H1 (cell line): Measurements from ENCODE around the gene BCL2L13. TPM values are rescaled to one million over a fixed set of nuclear protein-coding genes. Genes with fewer than 3 reads are reported as not detected.

ENCODE experiments used
- CTCF ChIA-PET: fragments of 300-600 bp; sonication (Branson Sonifier 250); formaldehyde crosslinking; loops from one replicate; lab custom pipeline; 2021; ENCODE audit not compliant: partially characterized antibody; lab: Charles Lee
- POLR2A ChIA-PET: fragments of 300-600 bp; sonication (Branson Sonifier 250); formaldehyde crosslinking; loops from one replicate; lab custom pipeline; 2021; ENCODE audit warnings: inconsistent platforms; ENCODE audit not compliant: partially characterized antibody; lab: Charles Lee
- DNase-seq, 2 experiments: peaks; one replicate each; pipeline versions ENCODE4 v3.0.0 to v3.0.0-alpha.2; 2010 to 2022; ENCODE audit warnings: low spot score in 2 of 2, low read depth in 1 of 2, mixed read lengths in 1 of 2
- FAIRE-seq: peaks from 2 replicates; lab custom pipeline; 2011; peaks lifted over from hg19 to GRCh38; lab: Jason Lieb, UNC
- H2AFZ ChIP-seq: 2 replicates; pipeline ENCODE4 v1.8.1; 2012; ENCODE audit warnings: low read length, inconsistent platforms
- H2AK5ac ChIP-seq: 2 replicates; pipeline ENCODE4 v1.6.1; 2013; ENCODE audit warnings: low read depth, low read length
- H2BK120ac ChIP-seq: replicated peaks from 2 replicates; pipeline ENCODE3; 2013; ENCODE audit warnings: low read depth, low read length, inconsistent platforms
- H2BK12ac ChIP-seq: 2 replicates; pipeline ENCODE4 v1.6.1; 2013; ENCODE audit warnings: low read depth, low read length
- H2BK15ac ChIP-seq: 2 replicates; pipeline ENCODE4 v1.6.1; 2013; ENCODE audit warnings: low read length
- H2BK20ac ChIP-seq: 2 replicates; pipeline ENCODE4 v1.6.1; 2013; ENCODE audit warnings: low read length
- H2BK5ac ChIP-seq: 2 replicates; pipeline ENCODE4 v1.6.1; 2013; ENCODE audit warnings: low read depth, low read length
- H3K14ac ChIP-seq: 2 replicates; pipeline ENCODE4 v1.6.1; 2013; ENCODE audit warnings: inconsistent platforms; ENCODE audit not compliant: insufficient read length
- H3K18ac ChIP-seq: 2 replicates; pipeline ENCODE4 v1.6.1; 2013; ENCODE audit warnings: low read length; ENCODE audit errors: extremely low read depth
- H3K23ac ChIP-seq: 2 replicates; pipeline ENCODE4 v1.6.1; 2013; ENCODE audit warnings: inconsistent platforms; ENCODE audit not compliant: insufficient read length
- H3K23me2 ChIP-seq: 2 replicates; pipeline ENCODE4 v1.6.1; 2013; ENCODE audit warnings: low read depth, low read length
- H3K27ac ChIP-seq: 2 replicates; pipeline ENCODE4 v1.6.1; 2011; ENCODE audit warnings: low read depth, low read length, inconsistent platforms
- H3K27me3 ChIP-seq, 4 experiments: replicated peaks in 1 of 4; 1 replicate in 1 of 4; 2 replicates in 3 of 4; pipeline versions ENCODE4 v1.6.1 to v1.8.1; 2011 to 2013; ENCODE audit warnings: low read length in 3 of 4, mild to moderate bottlenecking in 3 of 4, inconsistent platforms in 2 of 4, mixed read lengths in 2 of 4, moderate library complexity in 1 of 4; ENCODE audit not compliant: control insufficient read depth in 3 of 4, insufficient read depth in 3 of 4; ENCODE audit errors: extremely low read depth in 1 of 4
- H3K36me3 ChIP-seq, 4 experiments: 2 replicates each; pipeline versions ENCODE4 v1.6.1 to v1.8.1; 2011 to 2013; ENCODE audit warnings: mild to moderate bottlenecking in 4 of 4, low read length in 3 of 4, moderate library complexity in 2 of 4, control low read depth in 1 of 4, inconsistent platforms in 1 of 4; ENCODE audit not compliant: insufficient read depth in 4 of 4, control insufficient read depth in 2 of 4
- H3K4ac ChIP-seq: replicated peaks from 2 replicates; pipeline ENCODE3; 2013; ENCODE audit warnings: low read length, low read depth, mixed read lengths, inconsistent platforms; ENCODE audit not compliant: insufficient read length
- H3K4me1 ChIP-seq, 4 experiments: replicated peaks in 1 of 4; 1 replicate in 1 of 4; 2 replicates in 3 of 4; pipeline versions ENCODE4 v1.6.1 to v1.8.1; 2011 to 2013; ENCODE audit warnings: low read length in 3 of 4, inconsistent platforms in 2 of 4, mixed read lengths in 1 of 4; ENCODE audit not compliant: insufficient read depth in 4 of 4, control insufficient read depth in 3 of 4
- H3K4me2 ChIP-seq, 2 experiments: 2 replicates each; pipeline versions ENCODE4 v1.6.1 to v1.8.1; 2011 to 2013; ENCODE audit warnings: low read depth in 2 of 2, low read length in 2 of 2, control low read depth in 1 of 2, inconsistent platforms in 1 of 2, mild to moderate bottlenecking in 1 of 2; ENCODE audit not compliant: insufficient read depth in 1 of 2
- H3K4me3 ChIP-seq, 4 experiments: fragments of 200-600, 300-600 bp in 1 of 4; sonication (generic), shearing (Covaris generic), sonication (Bioruptor Twin) in 1 of 4; 2 replicates each; pipeline versions ENCODE4 v1.5.1 to v1.8.1; 2011 to 2016; ENCODE audit warnings: low read length in 4 of 4, low read depth in 3 of 4, control low read depth in 2 of 4, inconsistent platforms in 2 of 4, mild to moderate bottlenecking in 2 of 4, mixed read lengths in 1 of 4, moderate library complexity in 1 of 4; ENCODE audit not compliant: insufficient read depth in 2 of 4; ENCODE audit errors: extremely low read depth in 1 of 4
- H3K56ac ChIP-seq: replicated peaks from 2 replicates; pipeline ENCODE3; 2013; ENCODE audit warnings: low read depth, mild to moderate bottlenecking, mixed read lengths, low read length, inconsistent platforms; ENCODE audit not compliant: insufficient read length
- H3K79me1 ChIP-seq: 2 replicates; pipeline ENCODE4 v1.6.1; 2013; ENCODE audit warnings: low read depth, low read length, control low read depth
- H3K79me2 ChIP-seq, 2 experiments: 2 replicates each; pipeline versions ENCODE4 v1.6.1 to v1.8.1; 2012 to 2013; ENCODE audit warnings: low read length in 2 of 2, mild to moderate bottlenecking in 2 of 2, inconsistent platforms in 1 of 2; ENCODE audit not compliant: insufficient read depth in 2 of 2, control insufficient read depth in 1 of 2
- H3K9ac ChIP-seq, 4 experiments: replicated peaks in 1 of 4; 1 replicate in 1 of 4; 2 replicates in 3 of 4; pipeline versions ENCODE4 v1.6.1 to v1.8.1; 2011 to 2013; ENCODE audit warnings: low read depth in 3 of 4, low read length in 3 of 4, control low read depth in 2 of 4, mild to moderate bottlenecking in 2 of 4, moderate library complexity in 2 of 4, inconsistent platforms in 1 of 4; ENCODE audit errors: extremely low read depth in 1 of 4
- H3K9me3 ChIP-seq, 2 experiments: 2 replicates each; pipeline versions ENCODE4 v1.6.1 to v1.8.1; 2012 to 2013; ENCODE audit warnings: mild to moderate bottlenecking in 2 of 2, moderate library complexity in 2 of 2, control low read depth in 1 of 2, inconsistent platforms in 1 of 2, low read depth in 1 of 2, low read length in 1 of 2, mixed read lengths in 1 of 2; ENCODE audit not compliant: insufficient read depth in 2 of 2
- H4K20me1 ChIP-seq, 2 experiments: replicated peaks in 1 of 2; 2 replicates each; pipeline versions ENCODE3 to v1.8.1; 2011 to 2013; ENCODE audit warnings: inconsistent platforms in 2 of 2, low read length in 2 of 2, mild to moderate bottlenecking in 1 of 2; ENCODE audit not compliant: insufficient read depth in 2 of 2, control insufficient read depth in 1 of 2
- H4K5ac ChIP-seq: 2 replicates; pipeline ENCODE4 v1.6.1; 2013; ENCODE audit warnings: low read length, low read depth, mixed read lengths, inconsistent platforms; ENCODE audit not compliant: insufficient read length
- H4K8ac ChIP-seq: 2 replicates; pipeline ENCODE4 v1.8.0; 2013; ENCODE audit warnings: mild to moderate bottlenecking, moderate library complexity, low read length, inconsistent platforms; ENCODE audit not compliant: insufficient read depth; ENCODE audit errors: extremely low read depth
- H4K91ac ChIP-seq: replicated peaks from 2 replicates; pipeline ENCODE3; 2013; ENCODE audit warnings: low read length, mixed read lengths, inconsistent platforms; ENCODE audit not compliant: insufficient read length
- BCL11A ChIP-seq, 2 experiments: IDR thresholded peaks; one replicate each; pipeline ENCODE4 v1.6.1; 2011; ENCODE audit warnings: low read depth in 2 of 2, low read length in 2 of 2, mild to moderate bottlenecking in 2 of 2
- CBX8 ChIP-seq: fragments of 300-800, 300-1000 bp; sonication (generic); IDR thresholded peaks from 2 replicates; pipeline ENCODE4 v1.7.1; 2016; ENCODE audit warnings: low read depth, low read length, borderline replicate concordance
- CHD1 ChIP-seq: IDR thresholded peaks from 2 replicates; pipeline ENCODE4 v1.6.1; 2012; ENCODE audit warnings: low read depth, low read length, improper control_type of control experiment
- EZH2 ChIP-seq: fragments of 200-600 bp; sonication (generic); IDR thresholded peaks from 2 replicates; pipeline ENCODE4 v1.7.1; 2012; ENCODE audit warnings: low read depth, mild to moderate bottlenecking, moderate library complexity, low read length, inconsistent platforms; ENCODE audit not compliant: severe bottlenecking
- KDM5A ChIP-seq: fragments of 200-600 bp; IDR thresholded peaks from 2 replicates; pipeline ENCODE4 v1.7.1; 2012; ENCODE audit warnings: mild to moderate bottlenecking, low read length, inconsistent platforms, mixed read lengths
- NANOG ChIP-seq: IDR thresholded peaks from 2 replicates; pipeline ENCODE4 v1.6.1; 2011; ENCODE audit warnings: low read length, low read depth, mild to moderate bottlenecking, inconsistent platforms; ENCODE audit not compliant: insufficient read depth, poor library complexity, severe bottlenecking
- NRF1 ChIP-seq: IDR thresholded peaks from 2 replicates; pipeline ENCODE4 v1.6.1; 2011; ENCODE audit warnings: mild to moderate bottlenecking, low read depth, low read length, improper control_type of control experiment
- RNF2 ChIP-seq: fragments of 200-900, 300-1000 bp; sonication (generic); IDR thresholded peaks from 2 replicates; pipeline ENCODE4 v1.7.1; 2016; ENCODE audit warnings: borderline replicate concordance, low read depth, mild to moderate bottlenecking, antibody characterized with exemption, low read length; ENCODE audit not compliant: poor library complexity, severe bottlenecking; ENCODE audit errors: missing control alignments
- SIN3A ChIP-seq, 2 experiments: IDR thresholded peaks in 1 of 2; conservative IDR thresholded peaks in 1 of 2; 2 replicates each; pipeline ENCODE4 v1.6.1; 2011 to 2012; ENCODE audit warnings: low read length in 2 of 2, improper control_type of control experiment in 1 of 2, low read depth in 1 of 2, mild to moderate bottlenecking in 1 of 2
- SP2 ChIP-seq: IDR thresholded peaks from 2 replicates; pipeline ENCODE4 v1.6.1; 2012; ENCODE audit warnings: mild to moderate bottlenecking, low read length, inconsistent platforms
- SP4 ChIP-seq: IDR thresholded peaks from 2 replicates; pipeline ENCODE4 v1.6.1; 2012; ENCODE audit warnings: low read length, inconsistent platforms
- WGBS, 2 experiments: shearing (Covaris generic) in 1 of 2; methylation state at CpG; one replicate each; pipeline versions ENCODE4 v1.1.6 to v1.1.7; 2013 to 2015; ENCODE audit warnings: low lambda C conversion rate in 2 of 2, mixed read lengths in 2 of 2, inconsistent platforms in 1 of 2, low coverage in 1 of 2, missing lambda C conversion rate in 1 of 2; ENCODE audit not compliant: insufficient replicate concordance in 2 of 2, insufficient coverage in 1 of 2, insufficient read length in 1 of 2; ENCODE audit errors: extremely low coverage in 1 of 2, missing lambda C conversion rate in 1 of 2; 5-methylcytosine and 5-hydroxymethylcytosine counted together
- polyA plus RNA-seq, 7 experiments: library from polyadenylated mRNA; depleted of rRNA in 3 of 7; stranded (reverse) in 5 of 7; unstranded in 2 of 7; fragments of >200 nt in 5 of 7; fragments of 200-250 nt in 2 of 7; gene quantifications; 1 replicate in 5 of 7; 2 replicates in 1 of 7; 4 replicates in 1 of 7; pipeline versions ENCODE4 v1.2.1 to v1.2.3, GENCODE V29; 2011 to 2013; ENCODE audit warnings: missing spikeins in 2 of 7, mixed read lengths in 2 of 7
- total RNA-seq: library from RNA; stranded (reverse); fragmentation: NEBNext Ultra II Directional; extraction: Animal tissue kit (Norgen Biotek cat#: 25700); gene quantifications from 2 replicates; pipeline ENCODE4 v1.2.1, GENCODE V29; 2021
- TF ChIP-seq, protein P1 (sequence below): IDR thresholded peaks from 2 replicates; pipeline ENCODE4 v1.6.1; 2012; ENCODE audit warnings: low read length, inconsistent platforms

Gene BCL2L13
- total and polyA plus RNA-seq, 2 of the 8 experiments (the other 6 are each of a cell fraction or from before 2014, with no cell fraction given) = 20.7 to 35.0 TPM

DNA sequence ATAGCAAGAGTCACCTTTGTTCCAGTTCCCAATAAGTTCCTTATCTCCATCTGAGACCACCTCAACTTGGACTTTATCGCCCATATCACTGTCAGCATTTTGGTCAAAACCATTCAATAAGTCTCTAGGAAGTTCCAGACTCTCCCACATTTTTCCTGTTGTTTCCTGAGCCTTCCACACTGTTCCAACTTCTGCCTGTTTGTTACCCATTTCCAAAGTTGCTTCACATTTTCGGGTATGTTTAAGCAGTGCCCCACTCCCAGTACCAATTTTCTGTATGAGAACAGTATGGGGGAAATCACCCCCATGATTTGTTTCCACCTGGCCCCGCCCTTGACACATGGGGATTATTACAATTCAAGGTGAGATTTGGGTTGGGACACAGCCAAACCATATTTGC is 26.7 kb downstream of the BCL2L13 start:
- Histone ChIP-seq H3K36me3 (peaks cover 0 to 18% (median 10%) of the 10 kb centered on the region in 4 experiments; a peak in 6 of 8 replicates), H3K23ac (no peak overlapping the region), H3K4ac (no peak overlapping the region), H3K79me1 (no peaks in the 10 kb centered on the region; the same call in 1 of the 2 replicates), H3K4me3 (no peak overlapping the region), H3K4me1 (no peaks in the 10 kb centered on the region), H3K79me2 (no peaks in the 10 kb centered on the region), H4K91ac (no peak overlapping the region), H3K27ac (no peak overlapping the region), H4K20me1 (peaks cover 0 to 2% of the 10 kb centered on the region in 2 experiments), H2AK5ac (no peak overlapping the region), H2BK12ac (no peak overlapping the region), H3K23me2 (no peaks in the 10 kb centered on the region), H2BK15ac (no peak overlapping the region), H2AFZ (no peak overlapping the region), H3K18ac (no peak overlapping the region), H3K14ac (no peak overlapping the region), H2BK120ac (no peak overlapping the region), H4K8ac (no peak overlapping the region), H3K4me2 (no peak overlapping the region), H4K5ac (no peak overlapping the region), H2BK20ac (no peak overlapping the region), H3K27me3 (no peaks in the 10 kb centered on the region), H3K9ac (no peak overlapping the region), H3K56ac (no peak overlapping the region), H2BK5ac (no peak overlapping the region), H3K9me3 (peaks cover 7 to 8% of the 10 kb centered on the region in 2 experiments; a peak in 1 of 4 replicates)
- no peak for DNase-seq
- ChIA-PET CTCF (no interaction called here), POLR2A (no interaction called here)
- WGBS, 2 experiments = 80% methylated on average over 3 of the region's 3 CpGs; no CpG with 5 or more reads in 1 of the 2 experiments
- no peak for FAIRE-seq
- TF ChIP-seq CHD1 = no peak
- no peak for TF ChIP-seq EZH2
- no peak for TF ChIP-seq SP2
- TF ChIP-seq SP4 = no peak
- TF ChIP-seq KDM5A = no peak
- no peak for TF ChIP-seq SIN3A (conservative IDR thresholded peaks at IDR 0.05 in 1 of 2, IDR thresholded peaks at IDR 0.05 in 1 of 2; ENCODE audit: low read depth in 1 of 2, low read length in 2 of 2)
- no peak for TF ChIP-seq CBX8
- no peak for TF ChIP-seq RNF2
- TF ChIP-seq, protein P1, sequence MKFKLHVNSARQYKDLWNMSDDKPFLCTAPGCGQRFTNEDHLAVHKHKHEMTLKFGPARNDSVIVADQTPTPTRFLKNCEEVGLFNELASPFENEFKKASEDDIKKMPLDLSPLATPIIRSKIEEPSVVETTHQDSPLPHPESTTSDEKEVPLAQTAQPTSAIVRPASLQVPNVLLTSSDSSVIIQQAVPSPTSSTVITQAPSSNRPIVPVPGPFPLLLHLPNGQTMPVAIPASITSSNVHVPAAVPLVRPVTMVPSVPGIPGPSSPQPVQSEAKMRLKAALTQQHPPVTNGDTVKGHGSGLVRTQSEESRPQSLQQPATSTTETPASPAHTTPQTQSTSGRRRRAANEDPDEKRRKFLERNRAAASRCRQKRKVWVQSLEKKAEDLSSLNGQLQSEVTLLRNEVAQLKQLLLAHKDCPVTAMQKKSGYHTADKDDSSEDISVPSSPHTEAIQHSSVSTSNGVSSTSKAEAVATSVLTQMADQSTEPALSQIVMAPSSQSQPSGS = no peak
- TF ChIP-seq NRF1 = no peak
- TF ChIP-seq NANOG = no peak
- no peak for TF ChIP-seq BCL11A (IDR thresholded peaks at IDR 0.05; ENCODE audit: low read depth in 2 of 2, low read length in 2 of 2)
